ENCODE measurements around the gene CMTR1.

DNA sequence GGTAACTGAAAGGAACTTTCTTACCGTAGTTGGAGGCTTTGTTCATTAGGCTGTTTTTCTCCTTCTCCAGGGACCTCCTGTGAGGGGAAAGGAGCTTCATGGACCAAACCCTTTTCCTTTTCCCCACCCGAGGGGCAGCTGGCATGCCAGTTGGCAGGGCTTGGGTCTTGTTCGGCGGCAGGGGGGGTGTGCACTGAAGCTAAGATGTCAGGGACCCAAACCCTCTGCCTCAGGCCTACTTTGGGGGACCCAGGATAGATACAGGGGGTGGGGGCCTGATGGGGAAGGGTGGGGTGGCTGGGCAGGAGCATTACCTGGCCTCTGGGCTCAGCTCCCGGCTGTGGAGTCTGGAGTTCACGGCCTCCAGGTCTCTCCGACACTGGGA is 51.8 kb downstream of the CMTR1 start:
- TF ChIP-seq, protein P1, sequence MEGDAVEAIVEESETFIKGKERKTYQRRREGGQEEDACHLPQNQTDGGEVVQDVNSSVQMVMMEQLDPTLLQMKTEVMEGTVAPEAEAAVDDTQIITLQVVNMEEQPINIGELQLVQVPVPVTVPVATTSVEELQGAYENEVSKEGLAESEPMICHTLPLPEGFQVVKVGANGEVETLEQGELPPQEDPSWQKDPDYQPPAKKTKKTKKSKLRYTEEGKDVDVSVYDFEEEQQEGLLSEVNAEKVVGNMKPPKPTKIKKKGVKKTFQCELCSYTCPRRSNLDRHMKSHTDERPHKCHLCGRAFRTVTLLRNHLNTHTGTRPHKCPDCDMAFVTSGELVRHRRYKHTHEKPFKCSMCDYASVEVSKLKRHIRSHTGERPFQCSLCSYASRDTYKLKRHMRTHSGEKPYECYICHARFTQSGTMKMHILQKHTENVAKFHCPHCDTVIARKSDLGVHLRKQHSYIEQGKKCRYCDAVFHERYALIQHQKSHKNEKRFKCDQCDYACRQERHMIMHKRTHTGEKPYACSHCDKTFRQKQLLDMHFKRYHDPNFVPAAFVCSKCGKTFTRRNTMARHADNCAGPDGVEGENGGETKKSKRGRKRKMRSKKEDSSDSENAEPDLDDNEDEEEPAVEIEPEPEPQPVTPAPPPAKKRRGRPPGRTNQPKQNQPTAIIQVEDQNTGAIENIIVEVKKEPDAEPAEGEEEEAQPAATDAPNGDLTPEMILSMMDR (conservative IDR thresholded peaks at IDR 0.05; ENCODE audit: low read length) = no peak
- no peak for TF ChIP-seq EZH2phosphoT487 (IDR thresholded peaks at IDR 0.05; ENCODE audit: borderline replicate concordance, low read depth, low read length)
